Esophagus (tissue), 2 donors: ENCODE data around the gene GAD1. TPM values are rescaled to one million over a fixed set of nuclear protein-coding genes. Genes with fewer than 3 reads are reported as not detected.

ENCODE experiments used
- H3K27ac ChIP-seq, 2 donors: one replicate each; pipeline ENCODE4 v1.5.1; 2013; ENCODE audit warnings: low read depth in 2 of 2, mild to moderate bottlenecking in 2 of 2, inconsistent platforms in 1 of 2, low read length in 1 of 2, moderate library complexity in 1 of 2
- H3K27me3 ChIP-seq, 2 donors: one replicate each; pipeline ENCODE4 v1.6.1; 2013; ENCODE audit warnings: low read length in 2 of 2, control low read depth in 1 of 2, mild to moderate bottlenecking in 1 of 2; ENCODE audit not compliant: insufficient read depth in 2 of 2, control insufficient read depth in 1 of 2
- H3K36me3 ChIP-seq, 2 donors: one replicate each; pipeline ENCODE4 v1.6.1; 2013; ENCODE audit warnings: low read length in 1 of 2; ENCODE audit not compliant: control insufficient read depth in 2 of 2, insufficient read depth in 2 of 2
- H3K4me1 ChIP-seq, 2 donors: one replicate each; pipeline ENCODE4 v1.6.1; 2013; ENCODE audit warnings: low read length in 1 of 2; ENCODE audit not compliant: control insufficient read depth in 2 of 2, insufficient read depth in 2 of 2
- H3K4me3 ChIP-seq, 2 donors: one replicate each; pipeline ENCODE4 v1.5.1; 2013; ENCODE audit warnings: low read length in 2 of 2, mild to moderate bottlenecking in 2 of 2, low read depth in 1 of 2, moderate library complexity in 1 of 2
- H3K9me3 ChIP-seq, 2 donors: one replicate each; pipeline ENCODE4 v1.6.1; 2013; ENCODE audit warnings: mild to moderate bottlenecking in 2 of 2, low read depth in 1 of 2, low read length in 1 of 2, moderate library complexity in 1 of 2; ENCODE audit not compliant: control insufficient read depth in 2 of 2, insufficient read depth in 1 of 2
- WGBS, 2 donors: extraction: QIAGEN DNeasy Blood & Tissue Kit; methylation state at CpG; one replicate each; pipeline ENCODE4 v1.1.7; 2013; 5-methylcytosine and 5-hydroxymethylcytosine counted together
- polyA plus RNA-seq, 2 donors: library from polyadenylated mRNA; stranded (reverse); fragments of 200-250 nt; gene quantifications; one replicate each; pipeline ENCODE4 v1.2.3, GENCODE V29; 2013
- donor health status: healthy with polysubstance abuse.
- donor health status: Bipolar disorder and iron deficiency.

GAD1 gene
- polyA plus RNA-seq, 2 donors = 0.65 to 1.2 TPM

DNA sequence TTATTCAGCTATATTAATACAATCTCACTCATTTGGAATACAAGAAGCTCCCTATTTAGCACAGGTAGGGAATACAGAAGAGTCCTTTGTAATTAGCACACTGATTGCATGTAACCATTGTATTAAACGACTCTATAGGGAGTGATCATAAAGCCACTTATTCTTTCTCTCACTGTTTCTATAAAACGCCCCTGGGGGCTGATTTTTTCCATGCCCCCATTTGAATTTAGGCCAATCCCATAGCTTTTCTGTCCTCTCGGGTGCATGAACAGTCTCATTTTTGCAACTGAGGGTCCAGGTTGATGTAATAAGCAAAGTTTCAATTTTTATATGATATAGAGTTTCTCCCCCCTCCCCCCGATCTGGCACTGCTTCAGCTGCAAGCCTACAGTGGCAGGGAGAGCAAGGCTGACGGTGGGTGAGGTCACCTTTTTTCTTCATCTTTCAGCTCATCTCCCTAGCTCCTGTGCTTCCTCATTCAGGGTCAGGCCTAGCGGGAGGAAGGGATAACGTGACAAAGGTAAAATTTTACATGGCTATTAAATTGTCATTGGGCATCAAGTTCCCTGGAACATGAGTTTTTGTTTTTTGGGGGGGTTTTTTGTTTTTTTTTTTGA, 45.7 kb downstream of the GAD1 start:
- Histone ChIP-seq H3K9me3 (no peaks in the 10 kb centered on the region), H3K4me1 (no peaks in the 10 kb centered on the region), H3K27ac (no peak overlapping the region), H3K27me3 (no peaks in the 10 kb centered on the region), H3K4me3 (no peak overlapping the region), H3K36me3 (no peaks in the 10 kb centered on the region)
- 79 to 83% methylated on average over 7 of the region's 7 CpGs for WGBS, 2 donors

GRCh38 chr2:170863087-170863486, 46.4 kb downstream of the GAD1 start:
- H3K27me3 ChIP-seq = no peaks in the 10 kb centered on the region
- no peaks in the 10 kb centered on the region for H3K9me3 ChIP-seq
- H3K4me1 ChIP-seq = no peaks in the 10 kb centered on the region
- no peak overlapping the region for H3K27ac ChIP-seq
- WGBS, 2 donors = 87 to 92% methylated on average over 4 of the region's 4 CpGs
- no peak overlapping the region for H3K4me3 ChIP-seq
- H3K36me3 ChIP-seq = no peaks in the 10 kb centered on the region

- no peaks in the 10 kb centered on the region for H3K27me3 ChIP-seq
- no peak overlapping the region for H3K4me3 ChIP-seq
- H3K9me3 ChIP-seq = no peaks in the 10 kb centered on the region
- no peaks in the 10 kb centered on the region for H3K36me3 ChIP-seq
- peaks cover 0 to 2% of the 10 kb centered on the region in 2 donors for H3K4me1 ChIP-seq
- H3K27ac ChIP-seq = no peak overlapping the region
- WGBS, 2 donors = 61 to 68% methylated on average over 1 of the region's 1 CpG
Observed at GRCh38 chr2:170869036-170869435, 52.3 kb downstream of the GAD1 start.

DNA sequence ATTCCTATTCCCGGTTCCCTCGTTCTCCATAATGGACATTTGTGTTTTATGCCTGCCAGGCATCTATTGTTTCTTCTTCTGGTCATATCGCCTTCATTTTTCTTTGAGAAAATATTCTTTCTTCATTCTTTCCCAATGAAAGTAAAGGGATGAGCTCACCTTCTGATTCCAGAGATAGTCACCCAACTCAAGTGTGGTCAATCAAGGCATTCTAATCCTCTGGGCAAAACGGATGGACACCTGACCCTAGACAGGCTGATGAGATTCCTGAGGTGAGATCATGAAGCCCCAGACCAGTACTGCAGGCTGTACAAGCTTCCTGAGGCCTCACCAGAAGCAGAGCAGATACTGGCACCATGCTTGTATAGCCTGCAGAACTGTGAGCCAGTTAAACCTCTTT, 52.8 kb downstream of the GAD1 start:
- 87 to 93% methylated on average over 4 of the region's 4 CpGs for WGBS, 2 donors
- no peaks in the 10 kb centered on the region for H3K9me3 ChIP-seq
- no peak overlapping the region for H3K4me3 ChIP-seq
- no peaks in the 10 kb centered on the region for H3K36me3 ChIP-seq
- H3K4me1 ChIP-seq = peaks cover 0 to 2% of the 10 kb centered on the region in 2 donors
- H3K27me3 ChIP-seq = no peaks in the 10 kb centered on the region
- H3K27ac ChIP-seq = no peak overlapping the region

GRCh38 chr2:170873035-170873692, 56.5 kb downstream of the GAD1 start:
- WGBS, 2 donors = 17 to 19% methylated on average over 13 of the region's 13 CpGs
- no peaks in the 10 kb centered on the region for H3K9me3 ChIP-seq
- no peak overlapping the region for H3K27ac ChIP-seq
- H3K27me3 ChIP-seq = no peaks in the 10 kb centered on the region
- peaks cover 0 to 2% of the 10 kb centered on the region in 2 donors for H3K4me1 ChIP-seq
- H3K4me3 ChIP-seq = no peak overlapping the region
- no peaks in the 10 kb centered on the region for H3K36me3 ChIP-seq

GRCh38 chr2:170878066-170878465, 61.4 kb downstream of the GAD1 start:
- no peak overlapping the region for H3K4me3 ChIP-seq
- H3K36me3 ChIP-seq = no peaks in the 10 kb centered on the region
- H3K27me3 ChIP-seq = no peaks in the 10 kb centered on the region
- H3K9me3 ChIP-seq = no peaks in the 10 kb centered on the region
- H3K4me1 ChIP-seq = peaks cover 0 to 2% of the 10 kb centered on the region in 2 donors
- H3K27ac ChIP-seq = no peak overlapping the region

GRCh38 chr2:170878505-170878904, 61.8 kb downstream of the GAD1 start:
- H3K36me3 ChIP-seq = no peaks in the 10 kb centered on the region
- no peaks in the 10 kb centered on the region for H3K27me3 ChIP-seq
- no peaks in the 10 kb centered on the region for H3K9me3 ChIP-seq
- H3K27ac ChIP-seq = no peak overlapping the region
- 75 to 77% methylated on average over 1 of the region's 1 CpG for WGBS, 2 donors
- H3K4me1 ChIP-seq = no peaks in the 10 kb centered on the region
- H3K4me3 ChIP-seq = no peak overlapping the region

DNA sequence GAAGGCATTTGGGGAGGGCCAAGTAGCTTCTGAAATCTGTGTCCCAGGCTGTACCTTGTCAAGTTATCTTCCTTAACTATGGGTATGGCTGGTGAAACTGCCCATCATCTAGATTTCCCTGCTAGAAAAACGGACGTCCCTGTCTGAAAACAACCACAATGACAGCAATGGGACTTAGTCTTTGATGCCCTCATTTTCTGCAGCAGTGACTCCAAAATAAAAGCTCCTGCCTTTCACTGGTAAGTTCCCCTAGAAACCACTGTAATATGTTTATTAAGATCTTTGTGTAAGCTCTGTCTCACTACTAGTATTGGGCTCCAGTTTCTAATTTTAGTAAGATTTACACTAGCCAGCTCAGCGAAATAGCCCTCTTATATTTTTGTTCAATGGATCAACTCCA, 65.2 kb downstream of the GAD1 start:
- WGBS, 2 donors = 53% methylated on average over 3 of the region's 3 CpGs
- no peaks in the 10 kb centered on the region for H3K4me1 ChIP-seq
- H3K9me3 ChIP-seq = peaks cover 0 to 2% of the 10 kb centered on the region in 2 donors
- no peak overlapping the region for H3K27ac ChIP-seq
- H3K4me3 ChIP-seq = no peak overlapping the region
- no peaks in the 10 kb centered on the region for H3K27me3 ChIP-seq
- H3K36me3 ChIP-seq = no peaks in the 10 kb centered on the region

DNA sequence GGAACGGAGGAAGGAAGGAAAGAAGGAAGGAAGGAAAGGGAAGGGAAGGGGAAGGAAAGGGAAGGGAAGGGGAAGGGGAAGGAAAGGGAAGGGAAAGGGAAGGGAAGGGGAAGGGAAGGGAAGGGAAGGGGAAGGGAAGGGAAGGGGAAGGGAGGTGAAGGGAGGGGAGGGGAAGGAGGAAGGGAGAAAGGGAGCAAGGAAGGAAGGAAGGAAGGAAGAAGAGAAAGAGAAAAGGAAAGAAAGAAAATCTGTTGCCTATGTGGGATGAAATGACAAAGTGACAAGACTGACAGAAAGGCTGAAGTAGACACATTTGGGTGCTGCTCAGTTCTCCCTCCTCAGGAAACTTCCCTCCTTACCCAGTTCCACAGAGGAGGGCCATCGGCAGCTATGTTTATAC, 66.1 kb downstream of the GAD1 start:
- H3K4me1 ChIP-seq = no peaks in the 10 kb centered on the region
- no peaks in the 10 kb centered on the region for H3K36me3 ChIP-seq
- no peaks in the 10 kb centered on the region for H3K27me3 ChIP-seq
- WGBS, 2 donors = 75 to 85% methylated on average over 2 of the region's 2 CpGs
- H3K9me3 ChIP-seq = peaks cover 0 to 2% of the 10 kb centered on the region in 2 donors
- H3K27ac ChIP-seq = no peak overlapping the region
- H3K4me3 ChIP-seq = no peak overlapping the region

- Histone ChIP-seq H3K4me3 (no peak overlapping the region), H3K9me3 (peaks cover 0 to 2% of the 10 kb centered on the region in 2 donors), H3K27ac (no peak overlapping the region), H3K4me1 (no peaks in the 10 kb centered on the region), H3K36me3 (no peaks in the 10 kb centered on the region), H3K27me3 (no peaks in the 10 kb centered on the region)
- WGBS, 2 donors = 84 to 91% methylated on average over 2 of the region's 2 CpGs
Observed at GRCh38 chr2:170883683-170884082, 67.0 kb downstream of the GAD1 start.
